ENCODE measurements around the gene TSEN15. TPM values are rescaled to one million over a fixed set of nuclear protein-coding genes. Genes with fewer than 3 reads are reported as not detected.

Gene TSEN15
- total RNA-seq, 4 donors from 2014 or later: 2.6 to 16.5 (median 8.0) TPM

DNA sequence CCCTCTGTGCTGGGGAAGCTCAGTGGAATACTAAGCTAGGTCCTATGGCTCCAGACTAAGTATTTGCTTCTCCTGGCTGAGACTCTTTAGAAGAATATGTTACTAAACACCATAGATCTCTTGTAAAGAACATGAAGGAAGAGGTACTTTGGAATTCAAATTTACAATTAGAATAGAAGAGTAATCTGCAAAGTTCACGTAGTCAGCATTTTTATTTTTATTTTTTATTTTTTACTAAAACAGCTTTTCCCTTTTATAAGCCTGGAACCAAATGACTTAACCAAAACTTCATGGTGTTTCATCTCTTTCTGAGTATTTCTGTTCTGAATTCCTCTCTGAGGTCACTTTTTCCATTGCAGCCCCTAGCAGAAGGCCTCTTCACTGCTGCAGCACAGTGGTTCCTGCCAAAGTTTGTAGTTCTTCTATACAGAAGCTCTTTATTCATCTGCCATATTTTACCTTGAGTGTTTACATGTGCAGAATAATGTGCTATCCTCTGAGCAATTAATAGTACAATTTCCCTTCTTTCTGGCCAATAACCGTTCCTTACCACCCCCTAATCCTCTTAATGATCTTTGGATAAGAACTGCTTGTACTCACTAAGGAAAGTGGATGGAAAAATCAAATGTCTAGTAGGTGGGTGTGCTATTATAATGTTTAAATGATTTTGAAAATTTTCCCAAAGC lies 27.2 kb downstream of the TSEN15 start:
- H3K9me3 ChIP-seq: no peaks in the 10 kb centered on the region
- intact Hi-C loops (cut with DNase I; ENCODE audit: low total_unique reads) (loop anchor here (10.0 kb wide), 2 partner anchors 146 to 586 kb away; no protein-coding TSS in a partner anchor), in situ Hi-C loops (cut with MboI; ENCODE audit: low pct_ligation_motif_present in 1 of 4, low pct_unique_long_range_greater_than_20kb in 1 of 4, low sequenced_read_pairs in 3 of 4) (loop anchor here (5.0 to 25.0 kb wide), 5 partner anchors 134 to 589 kb away; no protein-coding TSS in a partner anchor)
- H3K4me1 ChIP-seq: peaks cover 0 to 14% (median 0%) of the 10 kb centered on the region in 4 donors
- H3K27ac ChIP-seq: peak overlapping the region in 2 of 4 donors; percentile 17 to 46
- no peaks in the 10 kb centered on the region for H3K27me3 ChIP-seq
- H3K36me3 ChIP-seq: no peaks in the 10 kb centered on the region
- TF ChIP-seq EP300 (IDR thresholded peaks at IDR 0.05; ENCODE audit: low read depth): no peak
- TF ChIP-seq POLR2AphosphoS5 (IDR thresholded peaks at IDR 0.05): peak in 1 of 3 donors; percentile 26
- H3K4me3 ChIP-seq: no peak overlapping the region
- WGBS, 2 donors (ENCODE audit: low coverage in 1 of 2): 67% methylated on average over 2 of the region's 2 CpGs
- DNase-seq: no peak

GRCh38 chr1:184080309-184080708 lies 28.8 kb downstream of the TSEN15 start:
- H3K27ac ChIP-seq: no peak overlapping the region
- peaks cover 0 to 10% (median 0%) of the 10 kb centered on the region in 4 donors for H3K4me1 ChIP-seq
- H3K9me3 ChIP-seq: no peaks in the 10 kb centered on the region
- DNase-seq: no peak
- TF ChIP-seq CTCF (IDR thresholded peaks at IDR 0.05): no peak
- no peak for TF ChIP-seq POLR2A (IDR thresholded peaks at IDR 0.05)
- TF ChIP-seq POLR2AphosphoS5 (IDR thresholded peaks at IDR 0.05): no peak
- TF ChIP-seq EP300 (IDR thresholded peaks at IDR 0.05; ENCODE audit: low read depth): no peak
- in situ Hi-C loops (cut with MboI; ENCODE audit: low pct_ligation_motif_present in 1 of 4, low pct_unique_long_range_greater_than_20kb in 1 of 4, low sequenced_read_pairs in 3 of 4): loop anchor here (10.0 to 25.0 kb wide), 5 partner anchors 132 to 604 kb away; no protein-coding TSS in a partner anchor
- H3K36me3 ChIP-seq: no peaks in the 10 kb centered on the region
- H3K4me3 ChIP-seq: no peak overlapping the region
- intact Hi-C loops (cut with DNase I; ENCODE audit: low total_unique reads): no loop called here
- no peaks in the 10 kb centered on the region for H3K27me3 ChIP-seq

- H3K4me1 ChIP-seq: no peaks in the 10 kb centered on the region
- H3K36me3 ChIP-seq: no peaks in the 10 kb centered on the region
- H3K4me3 ChIP-seq: no peak overlapping the region
- DNase-seq: no peak
- H3K9me3 ChIP-seq: no peaks in the 10 kb centered on the region
- TF ChIP-seq POLR2AphosphoS5 (IDR thresholded peaks at IDR 0.05) (no peak), POLR2A (IDR thresholded peaks at IDR 0.05) (no peak), EP300 (IDR thresholded peaks at IDR 0.05; ENCODE audit: low read depth) (no peak), CTCF (IDR thresholded peaks at IDR 0.05) (no peak)
- H3K27ac ChIP-seq: no peak overlapping the region
- in situ Hi-C loops (cut with MboI; ENCODE audit: low pct_ligation_motif_present in 1 of 4, low pct_unique_long_range_greater_than_20kb in 1 of 4, low sequenced_read_pairs in 3 of 4) (loop anchor here (10.0 to 25.0 kb wide), 5 partner anchors 130 to 602 kb away; no protein-coding TSS in a partner anchor), intact Hi-C loops (cut with DNase I; ENCODE audit: low total_unique reads) (no loop called here)
- no peaks in the 10 kb centered on the region for H3K27me3 ChIP-seq
- WGBS, 2 donors (ENCODE audit: low coverage in 1 of 2): 76 to 87% methylated on average over 5 of the region's 5 CpGs
These were observed 31.2 kb downstream of the TSEN15 start for GRCh38 chr1:184082541-184083415.

- Histone ChIP-seq H3K27ac (no peak overlapping the region), H3K4me1 (no peaks in the 10 kb centered on the region), H3K9me3 (no peaks in the 10 kb centered on the region), H3K4me3 (no peak overlapping the region), H3K27me3 (no peaks in the 10 kb centered on the region), H3K36me3 (no peaks in the 10 kb centered on the region)
- TF ChIP-seq EP300 (IDR thresholded peaks at IDR 0.05; ENCODE audit: low read depth): no peak
- no peak for TF ChIP-seq POLR2A (IDR thresholded peaks at IDR 0.05)
- no peak for TF ChIP-seq POLR2AphosphoS5 (IDR thresholded peaks at IDR 0.05)
- no peak for TF ChIP-seq CTCF (IDR thresholded peaks at IDR 0.05)
- in situ Hi-C loops (cut with MboI; ENCODE audit: low pct_ligation_motif_present in 1 of 4, low pct_unique_long_range_greater_than_20kb in 1 of 4, low sequenced_read_pairs in 3 of 4): loop anchor here (10.0 to 25.0 kb wide), 5 partner anchors 127 to 599 kb away; no protein-coding TSS in a partner anchor
- DNase-seq: no peak
- intact Hi-C loops (cut with DNase I; ENCODE audit: low total_unique reads): no loop called here
These were observed 34.1 kb downstream of the TSEN15 start for GRCh38 chr1:184085667-184086066.

Data from transverse colon (tissue), 4 donors.